H9 (cell line): ENCODE measurements around the gene NAA25. TPM values are rescaled to one million over a fixed set of nuclear protein-coding genes. Genes with fewer than 3 reads are reported as not detected.

Experiments used
- DNase-seq: peaks from one replicate; pipeline ENCODE4 v3.0.0-alpha.2; 2017
- H2AFZ ChIP-seq: one replicate; pipeline ENCODE4 v1.6.1; 2013; ENCODE audit warnings: mild to moderate bottlenecking, low read length, control low read depth, moderate library complexity
- H2AK5ac ChIP-seq: 2 replicates; pipeline ENCODE4 v1.6.1; 2013; ENCODE audit warnings: low read length, control low read depth, mixed read lengths; ENCODE audit not compliant: insufficient read length
- H2BK120ac ChIP-seq: one replicate; pipeline ENCODE4 v1.6.1; 2013; ENCODE audit warnings: low read depth, mild to moderate bottlenecking, low read length, control low read depth, inconsistent platforms; ENCODE audit not compliant: poor library complexity, severe bottlenecking
- H2BK12ac ChIP-seq: 2 replicates; pipeline ENCODE4 v1.6.1; 2013; ENCODE audit warnings: low read length, control low read depth, mixed read lengths, low read depth; ENCODE audit not compliant: insufficient read length
- H2BK15ac ChIP-seq: 2 replicates; pipeline ENCODE4 v1.6.1; 2013; ENCODE audit warnings: low read depth, low read length, control low read depth
- H2BK20ac ChIP-seq: one replicate; pipeline ENCODE4 v1.6.1; 2013; ENCODE audit warnings: low read depth, mild to moderate bottlenecking, low read length, control low read depth, inconsistent platforms; ENCODE audit not compliant: poor library complexity, severe bottlenecking
- H2BK5ac ChIP-seq: 2 replicates; pipeline ENCODE4 v1.6.1; 2013; ENCODE audit warnings: low read length, control low read depth, mixed read lengths; ENCODE audit not compliant: insufficient read length
- H3K14ac ChIP-seq: 2 replicates; pipeline ENCODE4 v1.6.1; 2013; ENCODE audit warnings: low read length, control low read depth; ENCODE audit not compliant: insufficient read depth
- H3K18ac ChIP-seq: 2 replicates; pipeline ENCODE4 v1.6.1; 2013; ENCODE audit warnings: low read depth, mild to moderate bottlenecking, mixed read lengths, low read length, control low read depth; ENCODE audit not compliant: insufficient read length
- H3K23ac ChIP-seq: 2 replicates; pipeline ENCODE4 v1.6.1; 2013; ENCODE audit warnings: low read length, control low read depth, mixed read lengths, low read depth; ENCODE audit not compliant: insufficient read length
- H3K23me2 ChIP-seq: 2 replicates; pipeline ENCODE4 v1.6.1; 2013; ENCODE audit warnings: low read depth, mild to moderate bottlenecking, mixed read lengths, low read length, control low read depth; ENCODE audit not compliant: insufficient read length, poor library complexity, severe bottlenecking
- H3K27ac ChIP-seq: 2 replicates; pipeline ENCODE4 v1.5.1; 2013; ENCODE audit warnings: low read length, control low read depth, mixed read lengths, low read depth; ENCODE audit not compliant: insufficient read length
- H3K27me3 ChIP-seq: 2 replicates; pipeline ENCODE4 v1.6.1; 2013; ENCODE audit warnings: low read length, control low read depth, inconsistent platforms; ENCODE audit not compliant: insufficient read depth
- H3K4ac ChIP-seq: 2 replicates; pipeline ENCODE4 v1.6.1; 2013; ENCODE audit warnings: low read depth, mild to moderate bottlenecking, control low read depth, inconsistent platforms, low read length, moderate library complexity
- H3K4me1 ChIP-seq: 2 replicates; pipeline ENCODE4 v1.6.1; 2013; ENCODE audit warnings: low read length, control low read depth, inconsistent platforms; ENCODE audit not compliant: insufficient read depth
- H3K4me2 ChIP-seq: 2 replicates; pipeline ENCODE4 v1.6.1; 2013; ENCODE audit warnings: low read length, control low read depth, mixed read lengths; ENCODE audit not compliant: insufficient read length, insufficient read depth
- H3K56ac ChIP-seq: 2 replicates; pipeline ENCODE4 v1.6.1; 2013; ENCODE audit warnings: low read depth, mild to moderate bottlenecking, mixed read lengths, low read length, control low read depth; ENCODE audit not compliant: insufficient read length
- H3K79me1 ChIP-seq: 2 replicates; pipeline ENCODE4 v1.6.1; 2013; ENCODE audit warnings: low read depth, mild to moderate bottlenecking, moderate library complexity, low read length, control low read depth, inconsistent platforms; ENCODE audit not compliant: insufficient read depth, poor library complexity, severe bottlenecking
- H3K79me2 ChIP-seq: 2 replicates; pipeline ENCODE4 v1.6.1; 2013; ENCODE audit warnings: low read length, control low read depth, inconsistent platforms; ENCODE audit not compliant: insufficient read depth
- H3K9ac ChIP-seq: 2 replicates; pipeline ENCODE4 v1.6.1; 2013; ENCODE audit warnings: low read length, control low read depth, mixed read lengths; ENCODE audit not compliant: insufficient read length; ENCODE audit errors: extremely low read depth
- H3K9me3 ChIP-seq: one replicate; pipeline ENCODE4 v1.6.1; 2013; ENCODE audit warnings: low read depth, low read length, inconsistent platforms; ENCODE audit not compliant: control insufficient read depth
- H3T11ph ChIP-seq: one replicate; pipeline ENCODE4 v1.6.1; 2013; ENCODE audit warnings: mild to moderate bottlenecking, low read length, control low read depth, inconsistent platforms
- H4K20me1 ChIP-seq: one replicate; pipeline ENCODE4 v1.6.1; 2013; ENCODE audit not compliant: control insufficient read depth, insufficient read length, insufficient read depth
- H4K5ac ChIP-seq: 2 replicates; pipeline ENCODE4 v1.6.1; 2013; ENCODE audit warnings: low read depth, mild to moderate bottlenecking, mixed read lengths, low read length, control low read depth; ENCODE audit not compliant: insufficient read length
- H4K8ac ChIP-seq: replicated peaks from 2 replicates; pipeline ENCODE4 v1.6.1; 2013; ENCODE audit warnings: low read length, control low read depth, mixed read lengths, low read depth; ENCODE audit not compliant: insufficient read length
- H4K91ac ChIP-seq: 2 replicates; pipeline ENCODE4 v1.6.1; 2013; ENCODE audit warnings: low read depth, mild to moderate bottlenecking, moderate library complexity, mixed read lengths, low read length, control low read depth; ENCODE audit not compliant: insufficient read length
- H3K27ac Mint-ChIP-seq, 3 experiments: 2 replicates in 2 of 3; 3 replicates in 1 of 3; pipeline ENCODE4 v1.8.0; 2020 to 2021; ENCODE audit warnings: mixed read lengths in 3 of 3, mild to moderate bottlenecking in 1 of 3, moderate library complexity in 1 of 3
- H3K27me3 Mint-ChIP-seq: 2 replicates; pipeline ENCODE4 v1.8.0; 2021; ENCODE audit warnings: low read depth, mild to moderate bottlenecking, moderate library complexity, mixed read lengths
- H3K36me3 Mint-ChIP-seq, 3 experiments: 2 replicates in 2 of 3; 3 replicates in 1 of 3; pipeline ENCODE4 v1.8.0; 2020 to 2021; ENCODE audit warnings: low read depth in 3 of 3, mixed read lengths in 3 of 3; ENCODE audit not compliant: insufficient read depth in 1 of 3
- H3K4me1 Mint-ChIP-seq, 2 experiments: 2 replicates each; pipeline ENCODE4 v1.8.0; 2020; ENCODE audit warnings: mixed read lengths in 2 of 2
- H3K4me3 Mint-ChIP-seq, 2 experiments: 2 replicates in 1 of 2; 3 replicates in 1 of 2; pipeline ENCODE4 v1.8.0; 2020 to 2021; ENCODE audit warnings: mild to moderate bottlenecking in 2 of 2, mixed read lengths in 2 of 2, moderate library complexity in 1 of 2
- H3K9me3 Mint-ChIP-seq, 2 experiments: 2 replicates in 1 of 2; 3 replicates in 1 of 2; pipeline ENCODE4 v1.8.0; 2020; ENCODE audit warnings: mild to moderate bottlenecking in 2 of 2, mixed read lengths in 2 of 2, moderate library complexity in 1 of 2
- WGBS: extraction: QIAGEN DNeasy Blood & Tissue Kit; methylation state at CpG from one replicate; pipeline ENCODE4 v1.1.7; 2013; ENCODE audit warnings: missing lambda C conversion rate, low lambda C conversion rate, mixed read lengths; ENCODE audit not compliant: insufficient read length; ENCODE audit errors: extremely low coverage; 5-methylcytosine and 5-hydroxymethylcytosine counted together
- total RNA-seq: library from RNA; stranded (reverse); gene quantifications from 2 replicates; pipeline ENCODE4 v1.2.1, GENCODE V29; 2021
- TF ChIP-seq, protein P1 (sequence below): fragments of 200-600 bp; sonication (generic); conservative IDR thresholded peaks from 3 replicates; pipeline ENCODE4 v1.8.0; 2021; ENCODE audit warnings: antibody characterized with exemption, mild to moderate bottlenecking

The NAA25 gene
- total RNA-seq, 1 experiment from 2014 or later, result 57.1 TPM

DNA sequence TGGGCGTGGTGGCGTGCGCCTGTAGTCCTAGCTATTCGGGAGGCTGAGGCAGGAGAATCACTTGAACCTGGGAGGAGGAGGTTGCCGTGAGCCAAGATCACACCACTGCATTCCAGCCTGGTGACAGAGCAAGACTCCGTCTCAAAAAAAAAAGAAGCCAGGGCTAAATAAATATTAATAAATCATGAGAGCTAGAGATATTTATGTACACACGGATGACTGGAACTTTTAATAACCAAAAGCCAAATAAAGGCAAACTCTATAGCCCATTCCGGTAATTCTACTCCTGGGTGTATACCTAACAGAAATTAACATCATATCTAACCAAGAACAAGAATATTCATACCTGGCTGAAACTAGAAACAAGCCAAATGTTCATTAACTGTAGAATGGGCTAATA lies 9.1 kb upstream of the NAA25 start:
- no peak overlapping the region for H4K8ac ChIP-seq
- no peak overlapping the region for H3K56ac ChIP-seq
- H4K91ac ChIP-seq, result no peak overlapping the region
- no peak overlapping the region for H2BK5ac ChIP-seq
- H3K79me2 ChIP-seq, result no peaks in the 10 kb centered on the region
- no peaks in the 10 kb centered on the region for H3K27me3 ChIP-seq
- DNase-seq, result no peak
- H4K20me1 ChIP-seq, result no peaks in the 10 kb centered on the region
- Mint-ChIP-seq H3K36me3 (no peaks in the 10 kb centered on the region; a peak in 1 of 7 replicates), H3K9me3 (no peaks in the 10 kb centered on the region), H3K27ac (no peak overlapping the region), H3K4me3 (no peak overlapping the region), H3K4me1 (peaks cover 17 to 22% of the 10 kb centered on the region in 2 experiments), H3K27me3 (no peaks in the 10 kb centered on the region)
- H3K18ac ChIP-seq, result no peak overlapping the region
- H3K23me2 ChIP-seq, result no peaks in the 10 kb centered on the region
- H3K4me2 ChIP-seq, result no peak overlapping the region
- H3K9ac ChIP-seq, result no peak overlapping the region
- WGBS, result no CpG with 5 or more reads among the region's 8 CpGs
- TF ChIP-seq, protein P1, sequence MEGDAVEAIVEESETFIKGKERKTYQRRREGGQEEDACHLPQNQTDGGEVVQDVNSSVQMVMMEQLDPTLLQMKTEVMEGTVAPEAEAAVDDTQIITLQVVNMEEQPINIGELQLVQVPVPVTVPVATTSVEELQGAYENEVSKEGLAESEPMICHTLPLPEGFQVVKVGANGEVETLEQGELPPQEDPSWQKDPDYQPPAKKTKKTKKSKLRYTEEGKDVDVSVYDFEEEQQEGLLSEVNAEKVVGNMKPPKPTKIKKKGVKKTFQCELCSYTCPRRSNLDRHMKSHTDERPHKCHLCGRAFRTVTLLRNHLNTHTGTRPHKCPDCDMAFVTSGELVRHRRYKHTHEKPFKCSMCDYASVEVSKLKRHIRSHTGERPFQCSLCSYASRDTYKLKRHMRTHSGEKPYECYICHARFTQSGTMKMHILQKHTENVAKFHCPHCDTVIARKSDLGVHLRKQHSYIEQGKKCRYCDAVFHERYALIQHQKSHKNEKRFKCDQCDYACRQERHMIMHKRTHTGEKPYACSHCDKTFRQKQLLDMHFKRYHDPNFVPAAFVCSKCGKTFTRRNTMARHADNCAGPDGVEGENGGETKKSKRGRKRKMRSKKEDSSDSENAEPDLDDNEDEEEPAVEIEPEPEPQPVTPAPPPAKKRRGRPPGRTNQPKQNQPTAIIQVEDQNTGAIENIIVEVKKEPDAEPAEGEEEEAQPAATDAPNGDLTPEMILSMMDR, result no peak
- H3K27ac ChIP-seq, result no peak overlapping the region
- H2BK15ac ChIP-seq, result no peak overlapping the region
- H2BK120ac ChIP-seq, result no peak overlapping the region
- no peak overlapping the region for H2BK20ac ChIP-seq
- H3K79me1 ChIP-seq, result no peaks in the 10 kb centered on the region
- H2AK5ac ChIP-seq, result no peak overlapping the region
- H3K14ac ChIP-seq, result no peak overlapping the region
- no peak overlapping the region for H3K23ac ChIP-seq
- no peak overlapping the region for H4K5ac ChIP-seq
- no peak overlapping the region for H3K4ac ChIP-seq
- H2AFZ ChIP-seq, result no peak overlapping the region
- peaks cover 2% of the 10 kb centered on the region; the same call in 1 of the 2 replicates for H3K4me1 ChIP-seq
- H2BK12ac ChIP-seq, result no peak overlapping the region
- no peaks in the 10 kb centered on the region for H3K9me3 ChIP-seq
- H3T11ph ChIP-seq, result no peak overlapping the region
